Dermis microvascular lymphatic vessel endothelial cell (primary cell): ENCODE measurements around the gene ANAPC15. TPM values are rescaled to one million over a fixed set of nuclear protein-coding genes. Genes with fewer than 3 reads are reported as not detected.

ENCODE experiments used
- DNase-seq, 2 donors: peaks; one replicate each; pipeline versions ENCODE4 v3.0.0 to v3.0.0-alpha.2; 2010; ENCODE audit warnings: low read depth in 2 of 2
- total RNA-seq: library from RNA; depleted of rRNA; stranded (reverse); fragments of >200 nt; gene quantifications from 2 replicates; pipeline ENCODE4 v1.2.1, GENCODE V29; 2014

The ANAPC15 gene
- total RNA-seq, 1 donor from 2014 or later, result 24.6 TPM

DNA sequence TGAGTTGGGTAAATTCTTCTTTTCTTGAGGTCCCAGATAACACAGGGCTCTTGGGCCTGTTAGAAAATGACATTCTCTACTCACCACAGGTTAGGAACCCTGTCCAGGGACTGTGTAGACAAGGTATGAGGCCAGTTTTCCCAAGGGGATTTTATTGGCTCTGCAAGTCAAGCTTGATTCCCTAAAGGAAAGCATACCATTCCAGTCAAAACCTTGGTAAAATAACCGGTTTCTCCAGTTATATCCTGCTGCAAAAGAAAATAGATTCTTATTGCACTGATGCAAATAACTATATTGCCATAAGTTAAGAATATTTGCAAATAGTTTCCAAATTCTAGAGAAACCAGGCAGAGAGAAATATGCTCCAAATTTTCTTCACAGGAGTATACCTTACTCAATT, 13.5 kb upstream of the ANAPC15 start:
- no peak for DNase-seq

DNA sequence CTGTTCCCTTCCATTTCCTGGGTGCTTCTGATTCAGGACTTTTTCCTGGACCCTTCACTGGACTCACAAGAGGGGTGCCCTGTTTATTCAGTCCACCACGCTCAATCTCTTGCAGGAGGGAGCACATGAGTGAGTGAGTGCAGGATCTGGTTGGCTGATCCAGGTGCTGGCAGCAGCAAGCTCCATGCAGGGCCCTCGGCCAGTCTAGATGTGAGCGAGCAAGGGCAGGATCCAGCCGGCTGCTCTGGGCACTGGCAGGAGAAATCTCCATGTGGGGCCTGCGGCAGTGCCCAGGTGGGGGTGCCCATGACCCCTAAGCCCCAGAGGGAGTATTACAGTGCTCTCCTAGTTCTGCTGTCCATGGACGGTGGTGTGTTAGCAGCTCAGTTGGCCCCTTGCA, 11.6 kb upstream of the ANAPC15 start:
- DNase-seq, result no peak

GRCh38 chr11:72123117-72123653, 10.7 kb upstream of the ANAPC15 start:
- no peak for DNase-seq

DNA sequence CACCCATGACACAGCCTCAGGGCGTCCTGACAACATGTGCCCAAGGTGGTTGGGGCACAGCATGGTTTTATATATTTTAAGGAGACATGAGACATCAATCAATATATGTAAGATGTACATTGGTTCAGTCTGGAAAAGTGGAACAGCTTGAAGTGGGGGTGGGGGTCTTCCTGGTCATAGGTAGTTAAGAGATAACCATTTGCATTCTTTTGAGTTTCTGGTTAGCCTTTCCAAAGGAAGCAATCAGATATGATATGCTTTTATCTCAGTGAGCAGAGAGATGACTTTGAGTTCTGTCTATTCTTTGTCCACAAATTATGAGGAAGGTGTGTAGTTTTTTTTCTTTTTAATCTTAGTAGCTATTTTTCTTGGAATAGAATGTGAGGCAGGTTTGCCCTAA, 10.1 kb upstream of the ANAPC15 start:
- no peak for DNase-seq

GRCh38 chr11:72120930-72121329, 8.4 kb upstream of the ANAPC15 start:
- no peak for DNase-seq

- no peak for DNase-seq
Observed at GRCh38 chr11:72119198-72119597, 6.7 kb upstream of the ANAPC15 start.

DNA sequence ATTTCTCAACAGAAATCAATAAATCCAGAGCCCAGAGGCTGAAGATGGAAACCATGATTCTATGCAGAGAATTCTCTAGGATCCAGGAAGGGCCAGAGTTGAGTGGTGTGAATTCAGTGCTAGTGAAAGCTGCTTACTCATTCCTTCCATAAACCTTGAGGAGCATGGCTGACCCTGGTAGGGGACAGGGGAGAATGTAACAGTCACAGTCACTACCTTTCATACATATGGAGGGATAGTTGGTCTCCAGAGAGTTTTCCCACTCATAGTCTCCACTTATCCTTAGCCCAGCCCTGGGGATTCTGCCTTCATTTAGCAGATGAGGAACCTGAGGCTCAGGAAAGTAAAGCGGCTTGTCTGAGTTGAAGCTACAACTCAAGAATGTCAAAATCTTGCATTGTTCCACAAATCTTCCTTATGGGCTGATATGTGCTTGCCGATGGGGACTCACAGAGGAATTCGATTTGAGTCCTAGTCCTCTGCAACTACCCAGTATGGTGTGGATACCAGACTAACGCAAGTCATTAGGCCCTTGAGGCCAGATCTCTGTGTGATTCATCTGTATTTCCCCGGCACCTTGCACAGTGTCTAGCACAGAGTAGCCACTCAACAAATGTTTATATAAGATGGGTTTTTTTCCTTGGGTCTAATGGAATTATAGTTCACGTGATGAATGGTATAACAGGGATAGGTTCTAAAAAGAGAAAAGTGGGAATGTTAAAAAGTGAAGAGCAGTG, 3.7 kb upstream of the ANAPC15 start:
- no peak for DNase-seq

DNA sequence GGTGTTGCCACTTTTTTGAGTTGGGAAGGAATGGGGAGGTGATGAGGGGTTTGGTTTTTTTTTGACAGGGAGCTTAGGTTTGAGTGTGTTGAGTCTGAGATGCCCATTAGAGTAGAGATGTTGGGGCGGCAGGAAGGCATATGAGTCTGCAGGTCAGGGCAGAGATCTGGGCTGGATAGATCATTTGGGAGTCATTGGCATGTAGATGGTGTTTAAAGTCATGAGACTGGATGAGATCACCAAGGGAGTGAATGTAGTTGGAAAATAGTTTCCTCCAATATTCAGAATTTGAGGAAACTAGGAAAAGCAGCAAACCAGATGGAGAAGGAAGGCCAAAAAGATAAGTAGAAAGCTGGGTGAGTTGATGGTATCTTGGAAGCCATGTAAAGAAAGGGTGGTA, 2.1 kb upstream of the ANAPC15 start:
- no peak for DNase-seq

DNA sequence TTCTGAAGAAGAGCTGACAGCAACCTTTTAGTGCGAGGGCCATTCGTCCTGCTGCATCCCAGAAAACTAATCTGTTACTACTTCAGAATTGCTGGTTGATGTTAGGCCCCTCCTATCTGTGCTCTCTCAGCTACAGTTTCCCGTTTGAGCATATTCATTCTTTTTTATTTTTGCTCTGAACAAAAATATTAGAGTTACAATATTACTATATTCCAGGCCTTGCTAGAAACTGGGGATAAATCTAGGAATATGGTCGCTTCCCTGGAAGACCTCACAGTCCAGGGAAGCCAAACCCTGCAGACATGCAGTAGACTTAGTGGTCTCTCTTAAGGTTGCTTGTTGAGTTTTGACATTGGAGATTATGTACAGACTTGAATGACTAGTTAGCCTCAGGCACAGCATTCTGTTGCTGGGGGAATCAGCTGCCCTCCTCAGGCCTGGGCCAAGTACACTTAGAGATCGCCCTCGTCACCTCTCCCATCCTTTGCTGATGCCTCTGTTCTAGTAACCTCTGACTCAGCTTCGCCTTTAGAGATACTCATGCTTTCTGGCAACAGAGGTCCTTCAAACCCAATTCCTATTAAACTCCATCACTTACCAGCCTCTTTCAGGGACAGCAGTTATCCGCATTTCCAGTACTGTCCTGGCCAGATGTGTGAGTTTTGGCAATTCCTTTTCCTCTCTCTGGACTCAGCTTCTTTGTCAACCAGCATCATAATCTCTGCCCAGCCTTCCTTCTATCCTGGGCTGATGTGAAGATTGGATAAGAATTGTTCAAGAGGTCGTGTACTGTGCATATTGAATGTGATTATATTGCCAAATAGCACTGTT, 698 bp upstream of the ANAPC15 start:
- no peak for DNase-seq

DNA sequence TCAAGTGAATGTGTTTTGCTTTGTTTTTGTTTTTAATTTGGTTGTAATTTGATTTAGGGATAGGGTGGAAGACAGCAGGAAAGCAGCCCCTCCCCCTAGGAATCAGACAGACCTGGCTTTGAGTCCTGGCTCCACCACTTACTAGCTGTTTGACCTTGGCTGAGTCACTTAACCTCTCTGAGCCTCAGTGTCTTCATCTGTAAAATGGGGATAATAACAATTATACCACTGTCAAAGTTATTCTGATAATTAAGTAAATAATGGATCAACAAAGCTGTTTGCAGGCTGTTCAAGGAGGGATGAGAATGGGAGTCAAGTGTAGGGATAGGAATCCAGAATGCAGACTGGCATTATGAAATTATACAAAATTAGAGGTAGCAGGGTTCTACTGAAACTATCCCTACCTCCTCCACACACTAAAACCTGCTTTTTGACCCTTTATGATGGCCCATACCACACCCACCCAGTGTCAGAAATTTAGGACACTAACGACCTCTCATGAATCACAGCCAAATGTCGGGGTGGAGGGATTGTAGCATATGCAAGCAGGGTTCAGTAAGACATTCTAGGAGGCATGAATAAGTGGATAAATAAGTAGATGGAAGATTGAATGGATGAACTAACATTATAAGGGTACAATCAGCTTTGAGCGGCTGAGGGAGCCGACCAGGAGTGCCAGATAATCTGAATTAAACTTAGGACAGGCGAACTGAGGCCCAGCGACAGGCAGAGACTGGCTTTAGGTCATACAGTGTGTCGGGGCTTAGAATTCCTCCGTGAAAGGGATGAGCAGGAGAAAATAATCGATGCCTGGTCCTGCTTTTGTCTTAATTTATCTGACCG, 974 bp downstream of the ANAPC15 start:
- no peak for DNase-seq

GRCh38 chr11:72105888-72106287, 6.6 kb downstream of the ANAPC15 start, which contains the start of gene TOMT:
Gene TOMT, plus strand, starts transcription at chr11:72105924. Its CDS starts 28 bp downstream, at chr11:72105952.
- DNase-seq, result no peak

- no peak for DNase-seq
Observed at GRCh38 chr11:72103754-72104167, 8.7 kb downstream of the ANAPC15 start.

DNA sequence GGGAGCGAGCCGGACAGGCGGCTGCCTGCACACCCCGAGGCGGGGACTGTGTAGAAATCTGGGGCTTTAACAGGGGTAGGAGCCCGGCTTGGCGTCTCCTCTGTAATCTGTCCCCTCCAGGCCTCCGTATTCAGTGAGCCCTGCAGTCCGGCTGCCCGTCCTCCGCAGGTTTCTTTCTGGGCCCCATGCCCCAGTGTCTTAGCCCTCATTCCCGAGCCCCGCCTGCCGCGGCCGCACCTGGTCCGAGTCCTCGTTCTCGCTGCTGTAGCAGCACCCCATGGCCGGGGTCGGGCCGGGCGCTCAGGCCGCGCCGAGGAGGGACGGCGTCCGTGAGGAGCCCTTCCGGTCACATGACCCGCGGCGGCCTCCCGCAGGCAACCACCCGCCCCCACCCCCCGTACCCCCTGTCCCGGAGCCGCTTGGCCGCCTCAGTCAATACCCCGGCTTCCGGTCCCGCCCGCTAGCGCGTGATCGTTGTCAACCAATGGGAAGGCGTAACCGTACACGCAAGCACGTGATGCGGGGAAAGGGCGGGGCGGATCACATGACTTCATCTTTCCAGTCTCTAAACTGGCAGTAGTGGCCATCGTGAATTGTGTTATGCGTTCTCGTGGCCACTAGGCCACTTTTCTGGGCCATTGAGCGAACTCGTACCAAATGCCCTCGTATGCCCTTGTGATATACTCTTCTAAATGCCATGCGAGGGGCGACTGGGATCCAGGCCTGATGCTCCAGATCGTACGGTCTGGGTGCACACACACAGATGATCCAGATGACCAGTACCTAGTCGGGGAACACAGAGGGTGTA, 9.3 kb downstream of the ANAPC15 start, which contains the start of gene LAMTOR1:
LAMTOR1 (minus strand) TSS at position 352 of the 808 bp plus-strand sequence; CDS start at position 279, 73 bp downstream.
- DNase-seq, result peak; percentile 99

- DNase-seq, result no peak
Observed at GRCh38 chr11:72102631-72102945, 9.9 kb downstream of the ANAPC15 start.

- no peak for DNase-seq
Observed at GRCh38 chr11:72102162-72102561, 10.3 kb downstream of the ANAPC15 start.

DNA sequence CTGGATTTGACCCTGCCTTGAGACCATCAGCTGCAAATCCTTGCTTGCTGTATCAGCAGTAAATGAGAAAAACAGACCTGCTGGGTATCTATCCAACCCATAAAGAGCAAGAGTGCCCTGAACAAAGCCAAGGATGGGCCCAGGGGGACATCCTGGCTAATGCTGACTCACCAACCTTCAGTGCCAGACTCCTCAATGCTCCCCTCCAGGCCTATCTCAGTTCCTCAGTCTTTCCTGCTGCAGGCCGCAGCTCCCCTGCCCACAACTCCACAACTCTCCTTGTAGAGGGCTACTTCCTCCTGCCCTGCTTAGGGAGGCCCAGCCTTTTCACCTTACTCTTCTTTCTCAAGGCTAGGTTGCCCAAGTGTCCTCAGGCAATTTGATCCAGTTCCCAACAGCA, 12.0 kb downstream of the ANAPC15 start:
- DNase-seq, result peak in 1 of 2 donors; percentile 36

DNA sequence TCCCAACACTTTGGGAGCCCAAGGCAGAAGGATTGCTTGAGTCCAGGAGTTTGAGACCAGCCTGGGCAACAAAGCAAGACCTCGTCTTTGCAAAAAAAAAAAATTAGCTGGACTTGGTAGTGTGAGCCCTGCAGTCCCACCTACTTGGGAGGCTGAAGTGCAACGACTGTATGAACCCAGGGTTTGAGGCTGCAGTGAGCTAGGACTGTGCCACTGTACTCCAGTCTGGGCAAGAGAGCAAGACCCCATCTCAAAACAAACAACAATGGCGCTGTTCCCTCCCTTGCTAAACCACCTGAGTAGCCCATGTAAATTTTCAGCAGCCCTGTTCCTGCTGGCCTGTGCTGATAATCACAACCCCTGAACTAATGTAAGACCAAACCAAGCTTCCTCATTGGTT, 12.5 kb downstream of the ANAPC15 start:
- DNase-seq, result no peak

DNA sequence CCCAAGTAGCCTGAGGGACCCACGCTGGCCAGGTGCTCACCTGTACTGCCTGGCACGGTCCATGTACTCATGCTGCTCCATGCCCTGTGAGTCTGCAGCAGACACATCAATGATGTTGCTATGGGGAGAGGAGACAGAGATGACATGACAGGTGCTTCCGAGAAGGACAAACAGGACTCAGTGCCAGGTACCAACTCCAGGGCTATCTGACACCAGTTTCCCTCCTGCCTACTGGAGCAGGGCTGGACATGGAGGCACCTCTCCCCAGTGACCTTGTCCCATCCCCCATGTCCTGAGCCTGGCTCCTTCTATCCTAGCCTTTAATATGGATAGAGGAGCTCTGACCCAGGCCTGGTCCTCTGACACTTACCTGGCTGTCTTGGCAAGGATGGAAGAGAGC, 13.8 kb downstream of the ANAPC15 start:
- no peak for DNase-seq

DNA sequence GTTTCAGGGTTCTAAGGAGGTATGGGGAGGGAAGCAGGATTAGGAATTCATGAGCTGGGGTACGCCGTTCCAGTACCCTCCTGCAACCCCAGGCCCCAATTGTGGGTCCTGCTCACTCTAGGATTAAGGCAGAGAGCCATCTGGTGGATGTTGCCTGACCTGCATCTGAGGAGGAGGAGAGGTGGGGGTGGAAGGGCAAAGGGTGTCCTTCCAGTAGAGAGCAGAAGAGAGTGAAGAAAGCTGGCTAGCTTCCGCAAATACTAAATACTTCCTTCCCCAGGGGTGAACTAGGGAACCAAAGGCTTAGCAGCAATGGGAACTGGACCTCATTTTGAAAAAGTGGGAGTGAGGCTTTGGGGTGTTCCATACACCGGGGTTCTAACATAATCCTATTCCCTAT, 21.2 kb downstream of the ANAPC15 start:
- DNase-seq, result peak; percentile 30 to 65

GRCh38 chr11:72088076-72088808, 24.3 kb downstream of the ANAPC15 start:
- no peak for DNase-seq
